Neural cell (in vitro differentiated cells): ENCODE measurements around the gene ACCSL.

ENCODE experiments used
- CTCF ChIP-seq: fragments of 450-650 bp; IDR thresholded peaks from 2 replicates; pipeline ENCODE4 v1.5.1; 2014; ENCODE audit warnings: antibody characterized with exemption, mild to moderate bottlenecking, moderate library complexity; ENCODE audit not compliant: poor library complexity, severe bottlenecking
- EZH2 ChIP-seq: fragments of 200-600, 300-800 bp; shearing (Covaris generic), sonication (generic); IDR thresholded peaks from 2 replicates; pipeline ENCODE4 v1.6.1; 2014; ENCODE audit warnings: antibody characterized with exemption, low read length, borderline replicate concordance, mild to moderate bottlenecking; ENCODE audit not compliant: insufficient read depth, poor library complexity, severe bottlenecking
- REST ChIP-seq: IDR thresholded peaks from 2 replicates; pipeline ENCODE4 v1.6.1; 2012; ENCODE audit warnings: borderline replicate concordance

- TF ChIP-seq CTCF (no peak), REST (no peak), EZH2 (no peak)
These were observed 36.1 kb downstream of the ACCSL start for GRCh38 chr11:44083906-44084305.
